ENCODE data around the gene BTBD9.
A peak's percentile ranks its signal among the peaks of the same experiment; 100 is the strongest.

BTBD9 gene

GRCh38 chr6:38273325-38273724, 366.4 kb downstream of the BTBD9 start:
- no peak for DNase-seq

GRCh38 chr6:38272222-38272621, 367.5 kb downstream of the BTBD9 start:
- no peak for DNase-seq

- DNase-seq, result no peak
Observed at GRCh38 chr6:38271081-38271480, 368.6 kb downstream of the BTBD9 start.

GRCh38 chr6:38270367-38270766, 369.4 kb downstream of the BTBD9 start:
- no peak for DNase-seq

- no peak for DNase-seq
Observed at GRCh38 chr6:38269461-38270172, 370.1 kb downstream of the BTBD9 start.

- no peak for DNase-seq
Observed at GRCh38 chr6:38268342-38268741, 371.4 kb downstream of the BTBD9 start.

GRCh38 chr6:38266921-38267354, 372.8 kb downstream of the BTBD9 start:
- DNase-seq, result no peak

- DNase-seq, result no peak
Observed at GRCh38 chr6:38264605-38265004, 375.1 kb downstream of the BTBD9 start.

- no peak for DNase-seq
Observed at GRCh38 chr6:38262609-38263008, 377.1 kb downstream of the BTBD9 start.

GRCh38 chr6:38262026-38262425, 377.7 kb downstream of the BTBD9 start:
- no peak for DNase-seq

- peak in 1 of 2 experiments; percentile 12 for DNase-seq
Observed at GRCh38 chr6:38261626-38262025, 378.1 kb downstream of the BTBD9 start.

- no peak for DNase-seq
Observed at GRCh38 chr6:38259736-38260135, 380.0 kb downstream of the BTBD9 start.

- no peak for DNase-seq
Observed at GRCh38 chr6:38248500-38249234, 391.1 kb downstream of the BTBD9 start.

- no peak for DNase-seq
Observed at GRCh38 chr6:38245295-38245694, 394.4 kb downstream of the BTBD9 start.

GRCh38 chr6:38244869-38245268, 394.9 kb downstream of the BTBD9 start:
- DNase-seq, result no peak

- DNase-seq, result no peak
Observed at GRCh38 chr6:38241200-38241871, 398.4 kb downstream of the BTBD9 start.

GRCh38 chr6:38239719-38240451, 399.8 kb downstream of the BTBD9 start:
- DNase-seq, result no peak

GRCh38 chr6:38236631-38237030, 403.1 kb downstream of the BTBD9 start:
- DNase-seq, result no peak

GRCh38 chr6:38234934-38235682, 404.6 kb downstream of the BTBD9 start:
- DNase-seq, result no peak

- no peak for DNase-seq
Observed at GRCh38 chr6:38234141-38234540, 405.6 kb downstream of the BTBD9 start.

GRCh38 chr6:38233161-38233791, 406.5 kb downstream of the BTBD9 start:
- no peak for DNase-seq

- no peak for DNase-seq
Observed at GRCh38 chr6:38225766-38226165, 414.0 kb downstream of the BTBD9 start.

All from NCI-H1930 (cell line).